GM23338 (cell line): ENCODE measurements around the gene APC. TPM values are rescaled to one million over a fixed set of nuclear protein-coding genes. Genes with fewer than 3 reads are reported as not detected.

Experiments
- ATAC-seq: fragments of 200-7000 bp; cut with Tn5 transposase; 3 replicates; pipeline ENCODE4 v1.9.1; 2020
- DNase-seq: peaks from one replicate; pipeline ENCODE4 v3.0.0-alpha.2; 2015; ENCODE audit warnings: low spot score
- H2AFZ ChIP-seq: fragments of 200-600 bp; sonication (generic); 2 replicates; pipeline ENCODE4 v1.8.0; 2016; ENCODE audit warnings: antibody characterized with exemption, mild to moderate bottlenecking, moderate library complexity
- H3F3A ChIP-seq: fragments of 200-600 bp; sonication (generic); replicated peaks from 2 replicates; pipeline ENCODE4 v1.8.0; 2017; ENCODE audit warnings: antibody characterized with exemption, mixed run types, low read depth
- H3K27ac ChIP-seq: fragments of 200-600 bp; sonication (generic); 2 replicates; pipeline ENCODE4 v1.6.1; 2016; ENCODE audit warnings: low read depth
- H3K27me3 ChIP-seq: fragments of 200-600 bp; sonication (generic); 2 replicates; pipeline ENCODE4 v1.8.0; 2016; ENCODE audit warnings: mild to moderate bottlenecking, mixed run types, moderate library complexity; ENCODE audit not compliant: insufficient read depth
- H3K36me3 ChIP-seq: fragments of 200-600 bp; sonication (generic); 2 replicates; pipeline ENCODE4 v1.8.0; 2016; ENCODE audit warnings: mild to moderate bottlenecking; ENCODE audit not compliant: insufficient read depth
- H3K4me1 ChIP-seq: fragments of 200-600 bp; sonication (generic); 2 replicates; pipeline ENCODE4 v1.8.0; 2016; ENCODE audit warnings: mild to moderate bottlenecking, moderate library complexity; ENCODE audit not compliant: insufficient read depth
- H3K4me2 ChIP-seq: fragments of 200-600 bp; sonication (generic); 2 replicates; pipeline ENCODE4 v1.7.1; 2017; ENCODE audit warnings: mixed run types
- H3K4me3 ChIP-seq: fragments of 200-600 bp; sonication (generic); 2 replicates; pipeline ENCODE4 v1.6.1; 2016; ENCODE audit warnings: mixed run types
- H3K79me2 ChIP-seq: fragments of 200-600 bp; sonication (generic); replicated peaks from 2 replicates; pipeline ENCODE4 v1.8.0; 2017; ENCODE audit warnings: mild to moderate bottlenecking; ENCODE audit not compliant: insufficient read depth
- H3K9me2 ChIP-seq: fragments of 200-600 bp; sonication (generic); 2 replicates; pipeline ENCODE4 v1.8.0; 2017; ENCODE audit not compliant: insufficient read depth
- H4K20me1 ChIP-seq: fragments of 200-600 bp; sonication (generic); replicated peaks from 2 replicates; pipeline ENCODE4 v1.8.0; 2017; ENCODE audit warnings: mild to moderate bottlenecking; ENCODE audit not compliant: insufficient read depth
- H3K27ac Mint-ChIP-seq: 2 replicates; pipeline ENCODE4 v1.8.0; 2020; ENCODE audit warnings: inconsistent platforms, mild to moderate bottlenecking, moderate library complexity, mixed read lengths
- H3K27me3 Mint-ChIP-seq: 3 replicates; pipeline ENCODE4 v1.8.0; 2022; ENCODE audit warnings: low read depth, mild to moderate bottlenecking, moderate library complexity, mixed read lengths, inconsistent platforms; ENCODE audit not compliant: insufficient read depth, poor library complexity
- H3K36me3 Mint-ChIP-seq: 3 replicates; pipeline ENCODE4 v1.8.0; 2021; ENCODE audit warnings: low read depth, mild to moderate bottlenecking, inconsistent platforms, moderate library complexity, mixed read lengths
- H3K4me1 Mint-ChIP-seq: 3 replicates; pipeline ENCODE4 v1.8.0; 2020; ENCODE audit warnings: mild to moderate bottlenecking, inconsistent platforms, mixed read lengths
- H3K4me3 Mint-ChIP-seq: 3 replicates; pipeline ENCODE4 v1.8.0; 2021; ENCODE audit warnings: moderate library complexity, mild to moderate bottlenecking, inconsistent platforms, mixed read lengths
- H3K9me3 Mint-ChIP-seq: 3 replicates; pipeline ENCODE4 v1.8.0; 2020; ENCODE audit warnings: moderate library complexity, mild to moderate bottlenecking, inconsistent platforms, mixed read lengths
- CTCF ChIP-seq, 2 experiments: fragments of 200-600 bp in 1 of 2; sonication (generic) in 1 of 2; conservative IDR thresholded peaks; 2 replicates each; pipeline versions ENCODE4 v1.5.1 to v1.6.1; 2016 to 2017; ENCODE audit warnings: antibody characterized with exemption in 2 of 2, low read depth in 2 of 2, mild to moderate bottlenecking in 2 of 2, moderate library complexity in 1 of 2
- EZH2 ChIP-seq: fragments of 200-600 bp; sonication (generic); IDR thresholded peaks from one replicate; pipeline ENCODE4 v1.8.0; 2017; ENCODE audit warnings: antibody characterized with exemption, mild to moderate bottlenecking, low read depth; ENCODE audit not compliant: unreplicated experiment
- EZH2phosphoT487 ChIP-seq: fragments of 200-600 bp; sonication (generic); IDR thresholded peaks from one replicate; pipeline ENCODE4 v1.8.1; 2018; ENCODE audit warnings: antibody characterized with exemption; ENCODE audit not compliant: unreplicated experiment
- NANOG ChIP-seq: IDR thresholded peaks from 2 replicates; pipeline ENCODE4 v1.6.1; 2016; ENCODE audit warnings: antibody characterized with exemption, borderline replicate concordance
- POLR2AphosphoS5 ChIP-seq: IDR thresholded peaks from 2 replicates; pipeline ENCODE4 v1.6.1; 2016; ENCODE audit warnings: antibody characterized with exemption, low read depth
- REST ChIP-seq: IDR thresholded peaks from one replicate; pipeline ENCODE4 v1.6.1; 2018; ENCODE audit warnings: antibody characterized with exemption; ENCODE audit not compliant: unreplicated experiment
- ZNF114 ChIP-seq: fragments of 250-450 bp; sonication (Bioruptor Pico); IDR thresholded peaks from 2 replicates; pipeline ENCODE4 v1.5.0; 2020; ENCODE audit warnings: mild to moderate bottlenecking, moderate library complexity
- polyA plus RNA-seq: library from polyadenylated mRNA; unstranded; fragments of >200 nt; fragmentation: Nextera tagmentation; extraction: Ambion mirVana; gene quantifications from 2 replicates; pipeline ENCODE4 v1.2.1, GENCODE V29; 2016
- total RNA-seq: library from RNA; depleted of rRNA; stranded (reverse); fragments of >200 nt; shearing (Covaris generic); gene quantifications from 2 replicates; pipeline ENCODE4 v1.2.3, GENCODE V29; 2014

APC gene
- total and polyA plus RNA-seq, 2 experiments from 2014 or later = 42.4 to 62.9 TPM

- TF ChIP-seq REST = no peak
- no peak for TF ChIP-seq POLR2AphosphoS5
- no peak for TF ChIP-seq ZNF114 (CRISPR knock-in tag)
- no peak for TF ChIP-seq NANOG
- no peak for TF ChIP-seq CTCF (conservative IDR thresholded peaks at IDR 0.05; ENCODE audit: low read depth in 2 of 2)
- no peak for TF ChIP-seq EZH2
These were observed 133.3 kb downstream of the APC start (continued) for GRCh38 chr5:112870966-112871365.

- H3K27me3 Mint-ChIP-seq = peaks cover 7% of the 10 kb centered on the region
- peaks cover 51% of the 10 kb centered on the region; the same call in 2 of the 3 replicates for H3K36me3 Mint-ChIP-seq
- H3K36me3 ChIP-seq = no peaks in the 10 kb centered on the region; the same call in 1 of the 2 replicates
- peak overlapping the region; percentile 84 for H3K27ac ChIP-seq
- H3K27me3 ChIP-seq = no peaks in the 10 kb centered on the region
- peak; percentile 70 for ATAC-seq
- H3K4me1 Mint-ChIP-seq = peaks cover 27% of the 10 kb centered on the region
- H4K20me1 ChIP-seq = 0 out of 2 replicates have a peak, but pooled peaks cover 3% of the 10 kb centered on the region
- no peaks in the 10 kb centered on the region for H3K9me2 ChIP-seq
- H3K4me3 ChIP-seq = no peak overlapping the region
- TF ChIP-seq ZNF114 (CRISPR knock-in tag) (no peak), NANOG (no peak), REST (no peak), EZH2phosphoT487 (no peak)
- H3K4me3 Mint-ChIP-seq = peak overlapping the region; percentile 21; the same call in 1 of the 3 replicates
- H3K4me2 ChIP-seq = peak overlapping the region; percentile 21
- H3F3A ChIP-seq = no peaks in the 10 kb centered on the region
- H3K4me1 ChIP-seq = peaks cover 13% of the 10 kb centered on the region; the same call in 1 of the 2 replicates
- H3K9me3 Mint-ChIP-seq = no peaks in the 10 kb centered on the region
- H2AFZ ChIP-seq = no peak overlapping the region
- peak; percentile 78 for DNase-seq
- peak overlapping the region; percentile 23 for H3K27ac Mint-ChIP-seq
- no peaks in the 10 kb centered on the region; the same call in 1 of the 2 replicates for H3K79me2 ChIP-seq
These were observed 138.7 kb downstream of the APC start for GRCh38 chr5:112876362-112876761.
